ENCODE measurements around the gene PTPRO.

PTPRO gene

DNA sequence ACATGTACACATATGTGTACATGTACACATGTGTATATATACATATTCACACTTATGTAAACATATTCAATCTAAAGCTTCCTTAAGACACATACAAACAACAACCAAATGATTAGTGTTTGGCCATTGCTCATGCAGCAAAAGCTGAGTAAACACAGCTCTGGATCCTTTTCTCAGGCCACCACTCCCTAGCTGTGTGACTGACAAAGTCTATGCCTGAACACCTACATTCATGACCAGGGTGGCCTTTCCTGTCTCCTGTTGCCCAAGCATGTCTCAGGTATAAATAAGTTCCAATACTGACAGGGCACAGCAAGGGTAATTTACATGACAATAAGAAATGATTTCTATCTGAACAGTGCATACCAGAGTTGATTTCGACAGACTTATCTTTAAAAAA, 1.4 kb upstream of the PTPRO start:
- TF ChIP-seq, protein P1, sequence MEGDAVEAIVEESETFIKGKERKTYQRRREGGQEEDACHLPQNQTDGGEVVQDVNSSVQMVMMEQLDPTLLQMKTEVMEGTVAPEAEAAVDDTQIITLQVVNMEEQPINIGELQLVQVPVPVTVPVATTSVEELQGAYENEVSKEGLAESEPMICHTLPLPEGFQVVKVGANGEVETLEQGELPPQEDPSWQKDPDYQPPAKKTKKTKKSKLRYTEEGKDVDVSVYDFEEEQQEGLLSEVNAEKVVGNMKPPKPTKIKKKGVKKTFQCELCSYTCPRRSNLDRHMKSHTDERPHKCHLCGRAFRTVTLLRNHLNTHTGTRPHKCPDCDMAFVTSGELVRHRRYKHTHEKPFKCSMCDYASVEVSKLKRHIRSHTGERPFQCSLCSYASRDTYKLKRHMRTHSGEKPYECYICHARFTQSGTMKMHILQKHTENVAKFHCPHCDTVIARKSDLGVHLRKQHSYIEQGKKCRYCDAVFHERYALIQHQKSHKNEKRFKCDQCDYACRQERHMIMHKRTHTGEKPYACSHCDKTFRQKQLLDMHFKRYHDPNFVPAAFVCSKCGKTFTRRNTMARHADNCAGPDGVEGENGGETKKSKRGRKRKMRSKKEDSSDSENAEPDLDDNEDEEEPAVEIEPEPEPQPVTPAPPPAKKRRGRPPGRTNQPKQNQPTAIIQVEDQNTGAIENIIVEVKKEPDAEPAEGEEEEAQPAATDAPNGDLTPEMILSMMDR (IDR thresholded peaks at IDR 0.05; ENCODE audit: low read depth, low read length, missing control alignments), result no peak
- DNase-seq (ENCODE audit: extremely low read depth, low read depth), result no peak
- H3K4me3 ChIP-seq (replicated peaks; ENCODE audit: low read depth, low read length), result no peak overlapping the region

DNA sequence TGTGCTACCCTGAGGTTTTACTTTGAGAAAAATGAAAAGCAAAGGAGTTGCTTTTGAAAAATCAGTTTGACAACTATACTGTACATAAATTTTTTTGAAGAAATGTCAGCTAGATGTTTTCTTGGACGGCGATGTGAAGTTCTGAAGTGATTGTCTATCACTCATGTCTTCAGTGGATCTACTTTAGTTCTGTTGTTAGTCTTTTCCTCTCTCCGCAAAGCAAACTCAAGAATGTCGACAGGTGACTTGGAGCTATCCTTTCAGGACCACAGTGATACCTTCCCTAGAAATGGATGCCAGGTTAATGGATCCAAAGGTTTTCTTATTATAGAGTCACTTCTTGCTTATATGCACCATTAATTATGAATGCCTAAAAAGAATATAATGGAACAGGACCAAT, 1.2 kb downstream of the PTPRO start:
- no peak overlapping the region for H3K4me3 ChIP-seq (replicated peaks; ENCODE audit: low read depth, low read length)
- TF ChIP-seq, protein P1 (IDR thresholded peaks at IDR 0.05; ENCODE audit: low read depth, low read length, missing control alignments), result no peak
- no peak for DNase-seq (ENCODE audit: extremely low read depth, low read depth)

DNA sequence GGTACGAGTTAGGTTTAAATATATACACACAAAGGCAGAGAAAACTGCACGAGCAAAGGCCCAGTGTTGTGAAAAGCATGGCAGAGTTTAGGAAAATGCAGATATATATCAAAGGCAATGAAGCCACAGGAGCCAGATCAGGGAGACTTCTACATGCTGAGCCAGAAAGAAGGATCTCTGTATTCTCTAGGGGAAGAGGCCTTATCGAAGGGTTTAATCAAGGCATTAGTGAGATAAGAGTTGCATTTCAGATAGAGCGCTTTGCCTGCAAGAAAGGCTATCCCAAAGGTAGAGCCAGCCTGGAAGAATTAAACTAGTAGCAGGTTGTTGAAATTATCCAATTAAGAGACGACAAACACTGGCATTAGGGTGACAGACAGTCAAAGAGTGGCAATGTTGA, 7.6 kb downstream of the PTPRO start:
- no peak for DNase-seq (ENCODE audit: extremely low read depth, low read depth)
- TF ChIP-seq, protein P1 (IDR thresholded peaks at IDR 0.05; ENCODE audit: low read depth, low read length, missing control alignments), result no peak
- no peak overlapping the region for H3K4me3 ChIP-seq (replicated peaks; ENCODE audit: low read depth, low read length)

DNA sequence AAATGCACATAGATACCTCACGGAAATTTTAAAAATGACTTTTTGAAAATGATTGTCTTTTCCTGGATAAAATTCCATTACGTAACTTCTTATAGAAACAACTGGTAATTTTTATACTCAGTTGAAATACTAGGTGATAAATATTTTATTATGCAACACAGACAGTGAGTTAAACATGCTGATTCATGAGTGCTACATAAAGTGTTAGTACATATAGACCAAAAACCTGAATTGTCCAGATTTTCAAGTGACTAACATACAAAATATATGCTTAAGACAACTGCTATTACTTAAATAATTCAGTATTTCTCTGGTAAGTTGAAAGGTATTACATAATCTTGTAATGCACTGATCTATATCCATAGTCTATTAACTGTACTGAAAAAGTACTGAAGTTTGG, 11.9 kb downstream of the PTPRO start:
- no peak for DNase-seq (ENCODE audit: extremely low read depth, low read depth)
- no peak overlapping the region for H3K4me3 ChIP-seq (replicated peaks; ENCODE audit: low read depth, low read length)
- TF ChIP-seq, protein P1 (IDR thresholded peaks at IDR 0.05; ENCODE audit: low read depth, low read length, missing control alignments), result no peak

DNA sequence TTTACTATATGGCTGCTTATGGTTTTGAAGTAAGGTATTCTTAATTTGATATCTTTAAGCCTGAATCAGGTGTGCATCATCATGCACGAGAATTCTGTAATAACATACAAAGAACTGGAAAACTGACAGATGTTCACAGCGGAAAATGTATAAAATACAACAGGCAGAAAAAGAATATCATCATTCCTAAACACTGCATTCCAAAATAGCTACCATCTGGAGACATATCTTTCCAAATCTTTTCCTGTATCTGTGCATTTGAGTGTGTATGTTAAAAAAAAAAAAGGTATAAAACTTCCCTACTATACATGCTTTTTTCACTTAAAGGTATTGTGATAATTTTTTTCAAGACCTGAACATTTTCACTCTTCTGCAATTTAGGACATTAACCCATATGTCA, 13.7 kb downstream of the PTPRO start:
- no peak for DNase-seq (ENCODE audit: extremely low read depth, low read depth)
- TF ChIP-seq, protein P1 (IDR thresholded peaks at IDR 0.05; ENCODE audit: low read depth, low read length, missing control alignments), result no peak
- no peak overlapping the region for H3K4me3 ChIP-seq (replicated peaks; ENCODE audit: low read depth, low read length)

DNA sequence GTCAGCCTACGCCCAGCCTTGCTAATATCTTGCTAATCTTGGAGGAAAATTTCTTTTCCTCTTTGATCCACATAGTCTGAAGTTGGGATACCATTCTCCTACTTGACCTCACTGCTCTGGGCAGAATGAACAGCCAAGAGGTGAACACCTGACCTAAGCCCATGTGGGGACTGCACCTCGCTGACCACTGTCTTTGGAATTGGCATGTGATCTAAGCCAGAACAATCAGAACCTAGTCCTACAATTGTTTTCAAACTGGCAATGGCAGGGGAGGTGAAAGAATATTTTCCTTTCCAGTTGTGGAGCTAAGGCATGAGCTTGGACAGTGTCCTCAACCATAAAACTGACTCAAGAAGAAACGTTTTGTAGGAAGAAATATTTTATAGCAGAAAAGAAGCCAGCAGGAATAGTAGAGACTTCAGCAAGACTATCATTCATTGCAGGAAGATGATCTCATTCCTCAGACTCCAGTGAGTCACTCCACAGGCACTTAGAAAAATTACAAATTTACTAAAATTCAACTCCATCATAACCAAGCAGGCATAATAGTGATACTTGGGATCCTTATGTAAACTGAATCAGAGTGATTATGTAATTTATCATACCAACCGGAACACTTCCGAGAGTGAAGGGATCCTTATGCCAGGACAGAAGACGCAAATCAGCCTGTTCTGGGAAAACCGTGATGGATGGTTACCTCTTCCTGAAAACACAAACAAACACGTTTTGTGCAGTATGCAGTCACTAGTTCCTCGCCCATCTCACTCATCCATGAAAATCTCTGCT, 14.7 kb downstream of the PTPRO start:
- TF ChIP-seq, protein P1 (IDR thresholded peaks at IDR 0.05; ENCODE audit: low read depth, low read length, missing control alignments), result no peak
- H3K4me3 ChIP-seq (replicated peaks; ENCODE audit: low read depth, low read length), result no peak overlapping the region
- peak; percentile 10 for DNase-seq (ENCODE audit: extremely low read depth, low read depth)

DNA sequence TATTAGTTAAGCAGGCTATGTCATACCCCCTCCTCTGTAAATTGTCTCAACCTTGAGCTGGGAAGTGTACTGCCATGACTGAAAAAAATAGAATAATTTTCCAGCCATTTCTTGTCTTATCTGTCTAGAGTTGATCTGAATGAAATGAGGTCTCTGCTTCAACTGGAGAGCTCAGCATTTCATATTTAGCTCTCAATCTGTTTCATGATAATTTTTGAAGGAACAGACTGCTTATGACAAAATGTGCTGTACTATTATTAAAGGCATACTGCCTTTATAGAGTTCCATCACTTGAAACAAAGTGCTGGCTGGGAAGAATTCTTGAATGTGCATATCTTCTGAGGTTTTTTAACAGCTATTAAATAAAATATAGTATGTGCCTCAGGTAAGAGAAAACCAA, 19.1 kb downstream of the PTPRO start:
- TF ChIP-seq, protein P1 (IDR thresholded peaks at IDR 0.05; ENCODE audit: low read depth, low read length, missing control alignments), result no peak
- no peak for DNase-seq (ENCODE audit: extremely low read depth, low read depth)
- no peak overlapping the region for H3K4me3 ChIP-seq (replicated peaks; ENCODE audit: low read depth, low read length)
